Nephron (organoid): ENCODE results near the gene ERBB4.

Experiments used
- H3K27ac Mint-ChIP-seq, 3 experiments: 2 replicates each; pipeline ENCODE4 v1.8.0; 2020; ENCODE audit warnings: mixed read lengths in 3 of 3, mild to moderate bottlenecking in 2 of 3, moderate library complexity in 1 of 3
- H3K27me3 Mint-ChIP-seq: 2 replicates; pipeline ENCODE4 v1.8.0; 2021; ENCODE audit warnings: low read depth, mild to moderate bottlenecking, moderate library complexity, mixed read lengths
- H3K36me3 Mint-ChIP-seq: 2 replicates; pipeline ENCODE4 v1.8.0; 2020; ENCODE audit warnings: low read depth, mixed read lengths
- H3K4me1 Mint-ChIP-seq: 2 replicates; pipeline ENCODE4 v1.8.0; 2020; ENCODE audit warnings: mixed read lengths
- H3K4me3 Mint-ChIP-seq, 3 experiments: 2 replicates each; pipeline ENCODE4 v1.8.0; 2020; ENCODE audit warnings: mild to moderate bottlenecking in 3 of 3, mixed read lengths in 3 of 3, moderate library complexity in 2 of 3
- H3K9me3 Mint-ChIP-seq: 2 replicates; pipeline ENCODE4 v1.8.0; 2020; ENCODE audit warnings: mixed read lengths
- TF ChIP-seq, protein P1 (sequence below), 3 experiments: fragments of 200-600 bp; sonication (generic); IDR thresholded peaks; one replicate each; pipeline ENCODE4 v1.5.0; 2021; ENCODE audit warnings: antibody characterized with exemption in 3 of 3; ENCODE audit not compliant: unreplicated experiment in 3 of 3

Gene ERBB4

DNA sequence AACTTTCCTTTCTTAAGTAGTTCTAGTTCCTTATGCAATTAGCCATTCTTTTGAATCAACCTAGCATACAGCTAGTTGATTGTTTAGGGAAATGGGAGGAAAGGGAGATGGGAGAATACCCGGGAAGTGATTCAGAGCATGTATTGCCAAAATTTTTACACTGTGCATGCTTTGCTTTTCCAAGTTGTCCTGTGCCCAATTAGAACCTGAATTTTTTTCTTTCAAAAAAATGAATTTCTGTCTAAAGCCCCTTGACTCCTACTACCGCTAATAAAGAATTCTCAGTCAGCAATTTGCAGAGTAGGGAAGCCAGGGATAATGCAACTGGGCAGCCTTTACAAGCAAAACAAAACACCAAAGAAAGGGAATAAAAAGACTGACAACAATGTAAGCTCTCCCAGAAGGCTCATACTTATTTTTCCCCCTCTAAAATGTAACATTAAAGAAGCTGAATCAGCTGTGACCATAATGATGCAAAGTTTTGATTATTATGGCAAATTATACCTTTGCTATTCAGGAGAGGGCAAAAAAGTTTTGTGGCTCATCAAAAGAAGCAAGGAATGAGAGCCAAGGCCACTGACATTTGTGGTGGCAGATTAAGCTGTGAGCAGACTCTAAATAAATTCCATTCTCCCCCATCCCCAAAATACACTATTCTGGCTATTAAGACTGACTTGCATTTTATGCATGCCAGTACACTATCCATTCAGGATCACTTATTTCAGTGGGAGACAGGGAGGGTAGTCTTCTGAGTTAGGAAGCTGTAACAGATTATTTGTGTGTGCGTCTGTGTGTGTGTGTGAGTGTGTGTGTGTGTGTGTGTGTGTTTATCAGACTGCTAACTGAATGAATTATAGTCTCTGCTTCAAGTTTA lies 174.3 kb downstream of the ERBB4 start:
- TF ChIP-seq, protein P1, sequence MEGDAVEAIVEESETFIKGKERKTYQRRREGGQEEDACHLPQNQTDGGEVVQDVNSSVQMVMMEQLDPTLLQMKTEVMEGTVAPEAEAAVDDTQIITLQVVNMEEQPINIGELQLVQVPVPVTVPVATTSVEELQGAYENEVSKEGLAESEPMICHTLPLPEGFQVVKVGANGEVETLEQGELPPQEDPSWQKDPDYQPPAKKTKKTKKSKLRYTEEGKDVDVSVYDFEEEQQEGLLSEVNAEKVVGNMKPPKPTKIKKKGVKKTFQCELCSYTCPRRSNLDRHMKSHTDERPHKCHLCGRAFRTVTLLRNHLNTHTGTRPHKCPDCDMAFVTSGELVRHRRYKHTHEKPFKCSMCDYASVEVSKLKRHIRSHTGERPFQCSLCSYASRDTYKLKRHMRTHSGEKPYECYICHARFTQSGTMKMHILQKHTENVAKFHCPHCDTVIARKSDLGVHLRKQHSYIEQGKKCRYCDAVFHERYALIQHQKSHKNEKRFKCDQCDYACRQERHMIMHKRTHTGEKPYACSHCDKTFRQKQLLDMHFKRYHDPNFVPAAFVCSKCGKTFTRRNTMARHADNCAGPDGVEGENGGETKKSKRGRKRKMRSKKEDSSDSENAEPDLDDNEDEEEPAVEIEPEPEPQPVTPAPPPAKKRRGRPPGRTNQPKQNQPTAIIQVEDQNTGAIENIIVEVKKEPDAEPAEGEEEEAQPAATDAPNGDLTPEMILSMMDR (IDR thresholded peaks at IDR 0.05; ENCODE audit: unreplicated experiment in 3 of 3) = no peak
- Mint-ChIP-seq H3K36me3 (no peaks in the 10 kb centered on the region), H3K27me3 (no peaks in the 10 kb centered on the region), H3K4me3 (no peak overlapping the region), H3K4me1 (no peaks in the 10 kb centered on the region), H3K27ac (peak overlapping the region; percentile 16 to 88 (median 22)), H3K9me3 (no peaks in the 10 kb centered on the region)

DNA sequence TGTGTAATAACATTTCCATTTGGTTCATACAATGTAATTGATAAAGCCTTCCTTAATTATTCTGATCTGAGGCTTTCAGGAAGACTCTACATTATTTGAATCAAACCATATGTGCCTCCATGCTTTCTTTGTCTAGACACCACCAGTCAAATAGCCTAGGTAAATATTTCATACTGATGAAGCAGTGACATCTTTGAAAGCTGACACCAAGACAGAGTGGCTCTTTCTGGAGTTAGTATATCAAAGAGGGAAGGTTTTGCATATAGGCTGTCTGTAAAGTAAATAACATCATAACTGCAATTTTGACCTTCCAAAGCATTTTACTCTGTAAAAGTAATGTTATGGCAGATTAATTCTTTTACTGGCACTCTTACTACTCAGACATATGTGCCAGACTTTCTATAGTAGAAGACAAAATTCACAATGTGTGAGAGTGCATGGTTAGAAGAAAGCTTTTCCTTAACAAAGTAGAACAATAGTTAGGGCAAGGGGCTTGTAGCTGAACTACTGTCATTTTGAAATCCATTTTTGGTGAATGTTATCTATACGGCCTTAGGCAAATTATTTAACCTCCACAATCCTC lies 177.3 kb downstream of the ERBB4 start:
- Mint-ChIP-seq H3K4me1 (no peaks in the 10 kb centered on the region), H3K9me3 (no peaks in the 10 kb centered on the region), H3K36me3 (no peaks in the 10 kb centered on the region), H3K4me3 (no peak overlapping the region), H3K27ac (peak overlapping the region; percentile 20 to 77 (median 21)), H3K27me3 (no peaks in the 10 kb centered on the region)
- TF ChIP-seq, protein P1 (IDR thresholded peaks at IDR 0.05; ENCODE audit: unreplicated experiment in 3 of 3) = no peak

GRCh38 chr2:212360068-212360460 lies 178.5 kb downstream of the ERBB4 start:
- no peaks in the 10 kb centered on the region for H3K27me3 Mint-ChIP-seq
- H3K36me3 Mint-ChIP-seq = no peaks in the 10 kb centered on the region

DNA sequence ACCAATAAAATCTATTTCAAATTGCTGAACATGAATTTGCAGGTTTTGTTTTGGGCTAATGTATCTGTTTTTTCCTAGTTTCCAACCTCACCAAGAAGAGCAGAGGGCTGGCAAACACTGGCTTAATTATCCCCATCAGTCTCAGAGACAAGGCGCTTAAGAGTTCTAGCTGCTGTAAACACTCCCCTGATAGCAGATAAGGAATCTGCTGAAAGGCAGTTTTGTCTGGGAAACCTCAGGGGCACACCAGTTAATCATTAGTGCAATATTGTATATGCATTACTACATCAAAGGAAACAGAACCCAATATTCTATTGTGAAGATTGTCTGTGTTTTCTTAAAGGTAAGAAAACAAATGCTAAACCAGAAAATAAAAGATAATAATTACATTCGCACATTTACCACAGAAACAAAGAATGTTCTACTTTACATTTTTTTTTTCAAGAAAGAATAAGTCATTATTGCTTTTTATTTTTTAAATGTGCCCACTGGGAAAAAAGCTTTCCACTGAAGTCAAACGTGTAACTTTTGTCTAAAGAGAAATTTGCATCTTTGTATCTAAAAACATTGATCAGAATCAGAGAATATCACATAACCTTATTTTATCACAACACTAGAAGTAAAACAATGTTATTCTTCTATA lies 179.1 kb downstream of the ERBB4 start:
- H3K36me3 Mint-ChIP-seq = no peaks in the 10 kb centered on the region
- H3K9me3 Mint-ChIP-seq = no peaks in the 10 kb centered on the region
- no peaks in the 10 kb centered on the region for H3K4me1 Mint-ChIP-seq
- no peaks in the 10 kb centered on the region for H3K27me3 Mint-ChIP-seq
- H3K4me3 Mint-ChIP-seq = peak overlapping the region in 1 of 3 experiments; percentile 19
- peak overlapping the region; percentile 41 to 88 (median 74) for H3K27ac Mint-ChIP-seq
- TF ChIP-seq, protein P1 (IDR thresholded peaks at IDR 0.05; ENCODE audit: unreplicated experiment in 3 of 3) = no peak

More at GRCh38 chr2:212360068-212360460, 178.5 kb downstream of the ERBB4 start:
- TF ChIP-seq, protein P1 (IDR thresholded peaks at IDR 0.05; ENCODE audit: unreplicated experiment in 3 of 3) = no peak
- H3K4me1 Mint-ChIP-seq = no peaks in the 10 kb centered on the region
- H3K4me3 Mint-ChIP-seq = no peak overlapping the region
- peak overlapping the region; percentile 41 to 88 (median 74) for H3K27ac Mint-ChIP-seq
- H3K9me3 Mint-ChIP-seq = no peaks in the 10 kb centered on the region

- TF ChIP-seq, protein P1 (IDR thresholded peaks at IDR 0.05; ENCODE audit: unreplicated experiment in 3 of 3) = no peak
- Mint-ChIP-seq H3K27ac (peak overlapping the region; percentile 58 to 92 (median 81)), H3K9me3 (no peaks in the 10 kb centered on the region), H3K36me3 (no peaks in the 10 kb centered on the region), H3K27me3 (no peaks in the 10 kb centered on the region), H3K4me1 (no peaks in the 10 kb centered on the region), H3K4me3 (peak overlapping the region in 1 of 3 experiments; percentile 8)
Measured at GRCh38 chr2:212357606-212358005, 181.0 kb downstream of the ERBB4 start.
